ENCODE data around the gene CLP1.
"Not testable (repeated sequence)": the region's sequence is repeated elsewhere in the genome, so short reads cannot be mapped to it uniquely, and the experiment has no call there.

Gene CLP1

DNA sequence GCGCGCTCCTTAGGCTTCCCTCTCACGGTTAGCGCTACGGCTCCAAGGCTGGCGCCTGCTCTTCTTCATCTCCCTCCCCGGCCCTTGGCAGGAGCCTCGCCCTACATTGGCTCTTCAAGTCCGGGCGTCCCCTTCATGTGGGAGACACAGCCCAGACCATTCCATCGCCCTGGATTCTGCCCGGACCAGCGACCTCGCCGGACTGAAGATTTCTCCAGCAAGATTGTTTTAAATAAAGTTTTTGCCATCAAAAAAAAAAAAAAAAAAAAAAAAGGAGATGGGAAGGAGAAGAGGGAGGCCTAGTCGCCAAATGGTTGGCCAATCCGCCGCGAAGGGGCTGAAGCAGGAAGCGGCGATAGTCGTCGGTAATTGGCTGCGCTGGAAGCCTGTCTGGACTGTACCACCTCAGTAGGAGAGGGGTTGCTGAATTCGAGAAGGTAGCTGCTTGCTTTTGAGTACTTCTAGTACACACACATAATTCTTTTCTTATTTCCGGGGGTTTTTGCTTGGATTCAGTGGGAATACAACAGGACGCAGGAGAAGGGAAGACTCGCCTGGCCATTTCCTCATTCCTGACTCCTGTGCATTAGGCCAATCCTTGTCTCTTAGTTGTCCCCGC lies 9.7 kb downstream of the CLP1 start:
- DNase-seq = peak; percentile 92

DNA sequence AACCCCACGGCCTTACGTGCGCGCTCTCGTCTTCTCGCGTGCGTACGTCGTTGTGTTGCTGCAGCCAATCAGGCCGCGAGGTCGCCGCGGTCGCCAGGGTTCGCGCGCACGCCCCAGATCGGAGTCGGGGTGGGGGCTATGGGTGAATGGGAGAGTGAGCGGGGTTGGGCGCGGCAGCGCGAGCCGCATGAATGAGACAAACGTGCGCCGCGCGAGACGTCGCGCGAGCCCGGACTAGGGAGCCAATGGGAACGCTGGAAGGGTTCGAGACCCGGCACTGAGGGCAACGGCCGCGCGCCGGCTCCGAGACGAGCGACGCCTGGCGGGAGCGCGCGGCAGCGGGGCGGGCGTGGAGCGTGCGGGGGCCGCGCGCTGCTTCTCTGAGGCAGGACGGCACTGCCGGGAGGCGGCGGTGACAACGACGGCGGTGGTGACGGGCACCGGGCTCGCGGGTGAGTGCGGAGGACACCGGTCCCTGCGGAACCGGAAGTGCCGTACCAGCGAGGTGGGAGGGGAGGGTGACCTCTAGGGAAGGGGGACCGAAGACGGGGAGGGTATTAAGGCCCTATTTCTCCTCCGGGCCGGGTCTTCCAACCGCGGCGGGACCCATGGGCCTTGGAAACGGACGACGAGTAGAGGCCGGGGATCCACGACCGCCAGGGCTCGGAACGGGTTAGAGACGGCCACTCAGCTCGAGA lies 10.3 kb downstream of the CLP1 start, which contains the start of gene ZDHHC5:
Gene ZDHHC5, plus strand, starts transcription at position 379 of the 698 bp plus-strand sequence. CDS start 4,977 bp downstream, outside the sequence.
- DNase-seq = peak; percentile 99

DNA sequence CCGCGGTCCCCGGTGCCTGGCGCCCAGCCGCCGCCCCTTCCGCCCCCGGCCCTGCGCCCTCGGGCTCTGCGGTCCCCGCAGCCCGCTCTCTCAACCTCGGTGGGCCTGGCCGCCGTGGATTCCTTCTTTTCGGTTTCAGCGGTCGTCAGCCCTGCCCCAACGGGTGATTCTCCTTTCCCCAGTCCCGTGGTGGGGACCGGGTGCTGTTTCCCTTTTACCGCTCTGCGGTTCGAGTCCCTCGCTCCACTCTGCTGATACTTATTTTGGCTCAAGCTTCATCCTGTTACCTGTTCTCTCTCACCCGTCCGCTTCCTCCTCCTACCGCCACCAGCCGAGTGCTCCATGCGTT lies 10.8 kb downstream of the CLP1 start:
- DNase-seq = peak; percentile 45

DNA sequence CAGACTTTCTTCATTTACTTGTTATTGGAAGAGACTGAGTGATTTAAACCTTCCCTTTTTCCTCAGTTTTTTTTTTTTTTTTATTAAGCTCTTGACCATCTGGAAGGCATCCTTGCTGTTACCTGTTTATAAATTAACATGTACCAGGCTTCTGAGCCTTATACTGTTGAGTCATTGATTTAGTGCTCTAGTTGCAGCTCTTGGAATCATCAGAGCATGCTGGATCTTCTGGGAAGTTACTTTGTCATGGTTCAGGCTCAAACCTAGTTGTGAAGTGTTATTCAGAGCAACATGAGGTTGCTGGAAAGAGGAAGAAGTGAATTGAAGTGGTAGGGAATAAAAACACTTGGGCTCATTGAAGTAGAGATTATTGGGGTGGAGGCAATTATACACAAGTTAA lies 16.7 kb downstream of the CLP1 start:
- DNase-seq = no peak

DNA sequence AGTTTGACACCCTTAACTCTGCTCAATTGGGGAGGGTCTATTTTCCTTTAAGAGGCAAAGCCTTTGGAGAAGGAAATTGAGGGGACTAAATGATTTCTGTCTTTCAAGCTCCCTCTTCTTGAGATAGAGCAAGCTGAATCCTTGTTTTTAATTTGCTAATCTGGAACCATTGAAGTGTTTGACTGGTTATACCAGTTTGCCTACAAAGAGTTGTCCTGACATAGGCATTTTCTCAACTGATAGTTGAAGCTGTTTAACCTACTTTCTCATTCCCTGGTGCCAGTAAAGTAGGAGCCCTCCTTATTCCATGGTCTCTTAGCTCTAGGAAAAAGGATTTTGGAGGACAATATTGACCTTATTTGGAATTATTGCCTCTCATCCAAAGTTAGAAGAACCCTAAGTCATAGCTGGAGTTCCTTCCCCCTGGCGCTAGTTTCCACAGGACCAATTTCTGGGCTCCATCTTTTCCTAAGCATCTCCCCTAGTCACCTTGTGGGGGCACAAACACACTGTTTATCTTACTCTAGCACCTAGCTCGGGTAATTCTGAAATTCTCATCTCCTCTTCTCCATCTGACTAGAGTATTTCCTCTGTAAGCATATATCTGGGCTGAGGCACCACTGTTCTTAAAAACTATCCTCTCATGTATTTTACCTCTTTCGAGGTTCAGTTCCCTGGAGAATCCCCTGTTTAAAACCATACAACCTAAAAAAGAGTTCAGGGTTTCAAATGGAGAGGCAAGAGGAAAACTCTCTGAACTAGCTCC lies 17.8 kb downstream of the CLP1 start:
- DNase-seq = no peak

DNA sequence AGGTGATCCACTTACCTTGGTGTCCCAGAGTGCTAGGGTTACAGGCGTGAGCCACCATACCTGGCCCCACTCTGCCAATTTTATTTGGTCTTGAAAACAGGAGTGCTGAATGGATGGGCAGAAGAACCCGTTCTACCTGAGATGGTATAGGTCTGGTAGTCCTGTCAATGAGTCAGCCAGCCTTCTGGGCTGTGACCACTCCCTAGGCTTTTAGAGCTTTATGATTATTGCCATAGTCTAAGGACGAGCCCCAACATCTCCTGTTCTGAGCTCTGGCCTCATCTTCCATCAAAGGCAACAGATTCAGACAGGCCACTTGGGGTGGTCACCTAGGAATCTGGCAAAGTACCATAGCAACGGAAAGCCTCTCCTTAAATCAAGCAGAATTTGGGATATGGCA lies 21.8 kb downstream of the CLP1 start:
- DNase-seq = no peak

DNA sequence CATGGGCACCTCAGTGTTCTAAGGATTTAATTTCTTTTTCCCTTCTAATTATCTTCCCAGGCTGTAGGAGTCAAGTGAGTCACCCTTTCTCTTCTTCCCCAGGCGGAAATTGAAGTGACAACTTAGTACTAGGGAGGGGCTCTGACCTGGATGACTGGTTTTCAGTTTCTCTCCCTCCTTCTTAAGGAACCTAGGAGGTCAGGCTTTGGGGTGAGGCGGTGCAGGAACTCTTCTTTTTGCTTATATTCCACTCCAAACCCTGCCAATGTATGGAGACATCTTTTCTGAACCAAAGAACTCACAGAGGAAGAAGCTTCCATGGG lies 23.0 kb downstream of the CLP1 start:
- DNase-seq = no peak

DNA sequence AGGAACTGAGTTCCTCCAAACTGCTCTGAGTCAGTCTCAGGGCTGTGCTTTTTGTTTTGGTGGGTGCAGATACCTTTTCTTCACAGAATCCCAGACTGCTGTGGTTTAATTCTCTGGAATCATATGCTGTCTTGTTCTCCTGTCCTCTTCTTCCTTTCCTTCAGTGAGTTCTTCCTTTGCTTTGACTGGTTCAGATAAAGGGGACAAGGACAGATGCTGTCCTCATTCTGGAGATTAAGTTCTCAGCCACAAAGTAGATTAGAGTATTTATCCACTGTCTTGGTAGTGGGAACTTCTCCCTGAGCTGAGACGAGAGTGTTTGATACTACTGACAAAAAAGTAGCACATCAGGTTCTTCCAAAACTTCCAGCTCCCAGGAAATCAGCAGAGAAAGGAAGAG lies 23.6 kb downstream of the CLP1 start:
- no peak for DNase-seq

DNA sequence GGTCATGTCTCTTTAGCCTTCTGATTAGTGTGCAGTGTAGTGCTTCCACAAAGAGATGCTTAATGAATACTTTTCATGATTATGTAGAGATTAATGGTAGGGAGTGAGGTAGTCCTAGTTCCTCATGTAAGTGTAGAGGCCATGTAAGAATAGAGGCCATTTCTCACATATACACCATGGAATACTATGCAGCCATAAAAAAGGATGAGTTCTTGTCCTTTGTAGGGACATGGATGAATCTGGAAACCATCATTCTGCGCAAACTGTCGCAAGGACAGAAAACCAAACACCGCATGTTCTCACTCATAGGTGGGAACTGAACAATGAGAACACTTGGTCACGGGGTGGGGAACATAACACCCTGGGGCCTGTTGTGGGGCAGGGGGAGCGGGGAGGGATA lies 32.9 kb downstream of the CLP1 start:
- DNase-seq = not testable (repeated sequence)

DNA sequence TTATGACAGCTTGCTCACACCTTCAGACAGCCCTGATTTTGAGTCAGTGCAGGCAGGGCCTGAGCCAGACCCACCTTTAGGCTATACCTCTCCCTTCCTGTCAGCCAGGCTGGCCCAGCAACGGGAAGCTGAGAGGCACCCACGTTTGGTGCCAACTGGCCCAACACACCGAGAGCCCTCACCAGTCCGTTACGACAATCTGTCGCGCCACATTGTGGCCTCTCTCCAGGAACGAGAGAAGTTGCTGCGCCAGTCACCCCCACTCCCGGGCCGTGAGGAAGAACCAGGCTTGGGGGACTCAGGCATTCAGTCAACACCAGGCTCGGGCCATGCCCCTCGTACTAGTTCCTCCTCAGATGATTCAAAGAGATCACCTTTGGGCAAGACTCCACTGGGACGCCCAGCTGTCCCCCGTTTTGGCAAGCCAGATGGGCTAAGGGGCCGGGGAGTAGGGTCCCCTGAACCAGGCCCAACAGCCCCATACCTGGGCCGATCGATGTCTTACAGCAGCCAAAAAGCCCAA lies 41.3 kb downstream of the CLP1 start:
- no peak for DNase-seq

DNA sequence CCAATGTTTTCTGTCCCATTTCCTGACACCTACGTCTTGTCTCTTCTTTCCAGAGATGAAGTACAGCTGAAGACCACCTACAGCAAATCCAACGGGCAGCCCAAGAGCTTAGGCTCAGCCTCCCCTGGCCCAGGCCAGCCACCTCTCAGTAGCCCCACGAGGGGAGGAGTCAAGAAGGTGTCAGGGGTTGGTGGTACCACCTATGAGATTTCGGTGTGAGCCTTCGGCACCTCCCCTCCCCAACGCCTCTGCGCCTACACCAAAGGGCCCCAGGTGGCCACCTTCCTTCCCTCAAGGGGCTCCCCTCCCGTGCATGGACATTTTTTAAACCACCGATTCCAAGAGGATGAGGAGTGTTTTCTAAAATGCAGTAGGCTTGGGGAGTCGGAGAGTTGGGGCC lies 42.3 kb downstream of the CLP1 start:
- DNase-seq = no peak

DNA sequence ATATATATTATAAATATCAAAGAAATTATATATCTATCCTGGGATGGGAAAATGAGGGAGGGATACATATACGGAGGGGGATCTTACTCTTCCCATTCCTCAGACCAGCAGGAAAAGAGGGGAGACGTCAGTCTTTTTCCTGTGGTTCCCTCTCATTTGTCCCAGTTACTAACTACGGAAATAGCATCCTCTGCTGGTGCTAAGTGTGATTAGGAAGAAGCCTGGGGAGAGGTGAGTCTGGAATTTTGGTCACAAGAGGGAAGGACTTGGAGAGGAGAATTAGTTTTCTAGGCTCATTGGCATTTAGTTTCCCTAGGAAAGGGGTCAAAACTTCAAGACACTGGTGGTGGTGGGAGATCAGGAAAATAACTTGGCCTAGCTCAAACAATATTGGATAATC lies 42.9 kb downstream of the CLP1 start:
- DNase-seq = no peak

DNA sequence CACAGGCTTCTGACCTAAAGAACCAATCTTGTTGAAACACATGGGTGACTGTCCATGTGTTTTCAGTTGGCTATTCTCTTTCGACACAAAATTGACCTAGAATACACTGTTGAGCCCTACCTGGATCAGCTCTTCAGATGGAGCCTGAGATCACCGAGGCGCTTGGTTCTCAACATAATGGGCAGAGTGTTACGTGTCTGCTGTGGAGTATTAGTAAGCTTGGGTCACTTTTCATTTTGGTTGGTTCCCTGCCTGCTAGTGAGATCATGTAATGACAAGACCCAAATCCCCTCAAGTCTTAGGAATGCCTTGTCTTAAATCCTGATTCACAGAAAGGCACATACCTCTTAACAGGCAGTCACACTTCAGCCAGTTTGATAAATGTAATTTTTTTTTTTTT lies 45.8 kb downstream of the CLP1 start:
- DNase-seq = no peak

DNA sequence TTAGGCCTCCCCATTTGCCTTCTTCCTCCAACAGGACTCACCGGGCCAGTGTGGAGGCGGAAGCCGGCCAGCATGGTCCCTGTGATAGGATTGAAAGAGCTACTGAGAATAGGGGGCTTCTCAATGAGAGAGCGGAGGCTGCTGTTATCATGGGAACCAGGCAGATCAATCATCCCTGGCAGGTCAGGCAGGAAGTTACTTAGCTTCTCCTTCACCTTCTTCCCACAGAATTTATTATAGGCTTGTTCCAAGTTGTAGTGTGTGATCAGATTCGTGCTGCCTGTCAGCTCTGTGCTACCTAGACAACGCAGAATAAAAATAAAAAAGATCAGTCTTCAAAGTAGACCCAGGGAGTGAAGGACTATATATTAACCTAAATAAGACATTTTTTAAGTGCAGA lies 47.4 kb downstream of the CLP1 start:
- DNase-seq = no peak

DNA sequence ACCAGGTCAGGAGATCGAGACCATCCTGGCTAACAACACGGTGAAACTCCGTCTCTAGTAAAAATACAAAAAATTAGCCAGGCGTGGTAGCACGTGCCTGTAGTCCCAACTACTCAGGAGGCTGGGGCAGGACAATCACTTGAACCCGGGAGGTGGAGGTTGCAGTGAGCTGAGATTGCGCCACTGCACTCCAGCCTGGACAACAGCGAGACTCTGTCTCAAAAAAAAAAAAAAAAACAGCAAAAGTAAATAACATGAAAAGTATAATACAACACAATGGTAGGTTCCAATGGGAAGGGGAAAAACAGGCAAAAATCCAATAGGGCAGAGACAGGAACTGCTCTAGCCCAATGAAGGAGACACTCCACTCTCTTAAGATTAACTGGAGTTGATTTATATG lies 47.9 kb downstream of the CLP1 start:
- not testable (repeated sequence) for DNase-seq

DNA sequence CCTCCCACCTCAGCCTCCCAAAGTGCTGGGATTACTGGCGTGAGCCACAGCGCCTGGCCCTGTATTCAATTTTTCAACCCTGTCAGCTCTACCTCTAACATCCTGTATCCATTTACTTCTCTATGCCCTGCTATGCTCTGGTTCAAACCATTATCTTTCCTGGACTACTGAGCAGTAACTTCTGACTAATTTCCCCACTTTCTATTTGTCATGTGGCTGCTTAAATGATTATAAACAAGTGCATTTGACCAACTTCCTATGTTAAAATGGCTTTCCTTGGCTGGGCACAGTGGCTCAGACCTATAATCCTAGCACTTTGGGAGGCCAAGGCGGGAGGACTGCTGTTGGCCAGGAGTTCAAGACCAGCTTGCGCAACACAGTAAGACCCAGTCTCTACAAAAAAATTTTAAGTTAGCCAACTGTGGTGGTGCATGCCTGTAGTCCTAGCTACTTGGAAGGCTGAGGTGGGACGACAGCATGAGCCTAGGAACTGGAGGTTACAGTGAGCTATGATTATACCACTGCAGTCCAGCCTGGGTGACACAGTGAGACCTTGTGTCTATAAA lies 52.3 kb downstream of the CLP1 start:
- no peak for DNase-seq

Data from CD4-positive, alpha-beta T cell treated with Interleukin-17A for 4 hours (primary cell).